SK-N-SH (cell line): ENCODE data around the gene CALCOCO1. TPM values are rescaled to one million over a fixed set of nuclear protein-coding genes. Genes with fewer than 3 reads are reported as not detected.

Experiments
- CTCF ChIA-PET: fragments of 300-600, 350-600 bp; formaldehyde crosslinking; extraction: SDS; loops from one replicate; lab custom pipeline; 2021; lab: Yijun Ruan, JAX
- POLR2A ChIA-PET: fragments of 350-600 bp; sonication (Branson Sonifier 250); formaldehyde crosslinking; extraction: SDS; loops from one replicate; lab custom pipeline; 2020; ENCODE audit warnings: antibody characterized with exemption, inconsistent platforms; lab: Yijun Ruan, JAX
- DNase-seq: peaks from one replicate; pipeline ENCODE4 v3.0.0; 2012
- H2AFZ ChIP-seq: fragments of 200-600 bp; sonication (generic); 2 replicates; pipeline ENCODE4 v1.8.1; 2016; ENCODE audit warnings: antibody characterized with exemption, mild to moderate bottlenecking, low read depth
- H3F3A ChIP-seq: fragments of 200-600 bp; sonication (generic); replicated peaks from 2 replicates; pipeline ENCODE3; 2016; ENCODE audit warnings: antibody characterized with exemption, mild to moderate bottlenecking; ENCODE audit not compliant: insufficient read depth
- H3K27ac ChIP-seq, 2 experiments: fragments of 200-500 bp in 1 of 2; fragments of 200-600 bp in 1 of 2; sonication (Bioruptor generic) in 1 of 2; sonication (generic), shearing (Covaris generic) in 1 of 2; 2 replicates each; pipeline versions ENCODE4 v1.5.1 to v1.6.1; 2014 to 2016; ENCODE audit warnings: low read depth in 2 of 2, inconsistent platforms in 1 of 2, low read length in 1 of 2, mild to moderate bottlenecking in 1 of 2, mixed read lengths in 1 of 2
- H3K27me3 ChIP-seq: fragments of 200-600 bp; sonication (generic), shearing (Covaris generic); 2 replicates; pipeline ENCODE4 v1.6.1; 2016; ENCODE audit warnings: mixed run types; ENCODE audit not compliant: insufficient read depth
- H3K36me3 ChIP-seq, 2 experiments: fragments of 200-500 bp in 1 of 2; fragments of 200-600 bp in 1 of 2; sonication (Bioruptor generic) in 1 of 2; sonication (generic) in 1 of 2; replicated peaks in 1 of 2; 2 replicates each; pipeline versions ENCODE3 to v1.5.1; 2014 to 2016; ENCODE audit warnings: low read length in 1 of 2, mild to moderate bottlenecking in 1 of 2; ENCODE audit not compliant: insufficient read depth in 2 of 2, control insufficient read depth in 1 of 2
- H3K4me1 ChIP-seq, 2 experiments: fragments of 200-500 bp in 1 of 2; fragments of 200-600 bp in 1 of 2; sonication (Bioruptor generic) in 1 of 2; sonication (generic), shearing (Covaris generic) in 1 of 2; 2 replicates each; pipeline versions ENCODE4 v1.5.1 to v1.6.1; 2014 to 2016; ENCODE audit warnings: low read depth in 1 of 2, low read length in 1 of 2, mixed run types in 1 of 2; ENCODE audit not compliant: insufficient read depth in 2 of 2, control insufficient read depth in 1 of 2
- H3K4me2 ChIP-seq: fragments of 200-600 bp; sonication (generic), shearing (Covaris generic); 2 replicates; pipeline ENCODE4 v1.6.1; 2017; ENCODE audit warnings: mixed run types
- H3K4me3 ChIP-seq, 2 experiments: fragments of 200-500 bp in 1 of 2; fragments of 200-600 bp in 1 of 2; sonication (Bioruptor generic) in 1 of 2; sonication (generic), shearing (Covaris generic) in 1 of 2; 2 replicates each; pipeline versions ENCODE4 v1.5.1 to v1.8.1; 2014 to 2016; ENCODE audit warnings: low read depth in 2 of 2, inconsistent platforms in 1 of 2, low read length in 1 of 2, mild to moderate bottlenecking in 1 of 2, mixed read lengths in 1 of 2, moderate library complexity in 1 of 2
- H3K79me2 ChIP-seq: fragments of 200-600 bp; sonication (generic); 2 replicates; pipeline ENCODE4 v1.8.1; 2017; ENCODE audit warnings: mild to moderate bottlenecking; ENCODE audit not compliant: insufficient read depth
- H3K9ac ChIP-seq: fragments of 200-600 bp; sonication (generic); 2 replicates; pipeline ENCODE4 v1.6.1; 2017; ENCODE audit warnings: mixed run types
- H3K9me2 ChIP-seq: fragments of 200-600 bp; sonication (generic); 2 replicates; pipeline ENCODE4 v1.6.1; 2017; ENCODE audit warnings: mixed run types
- H3K9me3 ChIP-seq: fragments of 200-600 bp; sonication (generic); 2 replicates; pipeline ENCODE4 v1.6.1; 2017; ENCODE audit warnings: mixed run types, mild to moderate bottlenecking, moderate library complexity
- H4K20me1 ChIP-seq: fragments of 200-600 bp; sonication (generic); 2 replicates; pipeline ENCODE4 v1.6.1; 2017; ENCODE audit warnings: mild to moderate bottlenecking, mixed run types; ENCODE audit not compliant: insufficient read depth
- EZH2phosphoT487 ChIP-seq: fragments of 200-600 bp; sonication (generic); IDR thresholded peaks from 2 replicates; pipeline ENCODE4 v1.6.1; 2017; ENCODE audit warnings: low read depth, mixed run types, mild to moderate bottlenecking, antibody characterized with exemption, moderate library complexity, borderline replicate concordance
- GABPA ChIP-seq: IDR thresholded peaks from 2 replicates; pipeline ENCODE4 v1.4.0; 2012; ENCODE audit warnings: low read depth, mild to moderate bottlenecking
- MEF2A ChIP-seq: IDR thresholded peaks from 2 replicates; pipeline ENCODE4 v1.4.0; 2012; ENCODE audit warnings: low read depth, borderline replicate concordance
- NFIC ChIP-seq: IDR thresholded peaks from 2 replicates; pipeline ENCODE4 v1.4.0; 2012; ENCODE audit warnings: borderline replicate concordance
- NRF1 ChIP-seq: IDR thresholded peaks from 2 replicates; pipeline ENCODE4 v1.6.1; 2012; ENCODE audit warnings: low read depth, mild to moderate bottlenecking, low read length
- RCOR1 ChIP-seq: fragments of 150-350 bp; IDR thresholded peaks from 2 replicates; pipeline ENCODE4 v1.6.1; 2017; ENCODE audit warnings: antibody characterized with exemption, low read length
- SIN3A ChIP-seq: IDR thresholded peaks from 2 replicates; pipeline ENCODE4 v1.6.1; 2012; ENCODE audit warnings: low read depth, mild to moderate bottlenecking, low read length, moderate library complexity, borderline replicate concordance
- TAF1 ChIP-seq: IDR thresholded peaks from 2 replicates; pipeline ENCODE4 v1.6.1; 2012; ENCODE audit warnings: low read depth, mild to moderate bottlenecking, low read length, moderate library complexity, borderline replicate concordance
- TCF12 ChIP-seq: IDR thresholded peaks from 2 replicates; pipeline ENCODE4 v1.4.0; 2012
- WGBS: methylation state at CpG from one replicate; pipeline ENCODE4 v1.1.6; 2017; ENCODE audit warnings: low lambda C conversion rate; 5-methylcytosine and 5-hydroxymethylcytosine counted together
- polyA plus RNA-seq, 3 experiments: library from polyadenylated mRNA; depleted of rRNA; stranded (reverse); fragments of >200 nt; gene quantifications; 2 replicates each; pipeline ENCODE4 v1.2.3, GENCODE V29; 2012
- TF ChIP-seq, protein P1 (sequence below): fragments of 200-600 bp; sonication (generic); IDR thresholded peaks from 2 replicates; pipeline ENCODE4 v1.6.1; 2017; ENCODE audit warnings: antibody characterized with exemption, mild to moderate bottlenecking, moderate library complexity
- TF ChIP-seq, protein P2 (sequence below): IDR thresholded peaks from 2 replicates; pipeline ENCODE4; 2012
- TF ChIP-seq, protein P3 (sequence below): IDR thresholded peaks from 2 replicates; pipeline ENCODE4 v1.6.1; 2012; ENCODE audit warnings: mild to moderate bottlenecking, low read depth, low read length, moderate library complexity
- TF ChIP-seq, protein P4 (sequence below): fragments of 150-350 bp; IDR thresholded peaks from 2 replicates; pipeline ENCODE4 v1.6.1; 2017; ENCODE audit warnings: antibody characterized with exemption, low read length, low read depth, borderline replicate concordance

Gene CALCOCO1
- polyA plus RNA-seq, 1 of the 3 experiments (the other 2 are of a cell fraction): 72.1 TPM

DNA sequence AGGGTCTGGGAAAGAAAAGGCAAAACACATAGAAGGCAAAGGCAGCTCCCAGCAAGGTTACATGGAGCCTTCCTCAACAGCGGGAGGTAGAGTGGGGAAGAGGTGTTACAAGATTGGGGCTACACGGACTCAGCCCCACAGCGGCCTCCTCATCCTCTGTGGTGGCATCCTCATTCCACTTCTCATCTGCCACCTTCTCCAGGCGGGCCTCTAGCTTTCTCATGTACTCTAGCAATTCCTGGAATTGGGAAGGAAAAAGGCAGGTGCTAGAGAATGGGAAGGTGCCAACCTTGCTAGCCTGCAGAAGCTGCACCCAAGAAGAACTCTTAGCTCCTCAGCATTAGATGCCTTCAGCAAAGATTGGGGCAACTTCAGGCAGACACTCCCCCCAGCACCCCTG lies 13.2 kb downstream of the CALCOCO1 start (continued):
- no peak for TF ChIP-seq RCOR1

DNA sequence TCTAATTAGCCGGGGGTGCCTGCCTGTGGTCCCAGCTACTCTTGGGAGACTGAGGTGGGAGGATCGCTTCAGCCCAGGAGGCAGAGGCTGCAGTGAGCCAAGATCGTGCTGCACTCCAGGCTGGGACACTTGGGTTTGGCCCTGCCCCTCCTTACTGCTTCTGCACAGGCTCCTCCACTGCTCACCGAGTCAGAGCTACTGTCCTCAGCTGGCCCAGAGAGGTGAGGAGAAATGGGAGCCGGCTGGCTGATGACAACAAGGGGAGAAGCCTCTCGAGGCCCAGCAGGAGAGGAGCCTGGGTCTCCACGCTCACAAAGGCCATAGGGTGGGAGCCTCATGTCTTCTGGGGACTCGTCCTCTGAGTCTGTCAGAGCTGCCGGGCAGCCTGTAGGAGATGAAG lies 13.7 kb downstream of the CALCOCO1 start:
- POLR2A ChIA-PET: no interaction called here
- H3K79me2 ChIP-seq: no peaks in the 10 kb centered on the region
- CTCF ChIA-PET: interaction anchor here (0.7 to 5.3 kb wide), 6 partner anchors 11 to 501 kb away, joined by 3 to 37 read pairs (median 14); no protein-coding TSS in a partner anchor

DNA sequence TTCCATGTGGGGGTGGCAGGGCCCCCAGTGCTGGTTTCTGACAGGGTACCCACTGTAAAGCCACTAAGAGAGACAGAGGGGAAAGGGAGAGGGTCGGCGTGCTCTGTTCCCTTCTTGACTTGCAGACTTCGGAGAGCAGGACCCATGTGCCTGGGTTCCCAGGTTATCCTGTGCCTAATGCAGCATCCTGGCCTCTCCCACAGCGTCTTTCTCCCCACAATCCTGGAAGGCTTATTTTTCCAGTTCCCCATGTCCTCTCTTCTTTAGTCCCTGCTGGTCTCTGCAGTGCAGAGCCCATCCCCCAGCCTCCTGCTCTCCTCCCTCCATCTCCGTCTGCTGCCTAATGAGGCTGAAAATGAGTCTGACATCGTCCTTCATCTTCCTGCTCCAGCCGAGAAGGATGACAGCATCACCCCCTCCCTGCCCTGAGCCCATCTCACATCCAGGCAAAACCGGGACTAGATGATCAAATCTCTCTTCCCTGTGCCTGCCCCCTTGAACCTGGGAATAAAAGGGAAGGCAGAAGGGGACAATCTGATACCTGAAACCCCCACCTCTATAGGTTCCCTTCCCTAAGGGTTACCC lies 15.1 kb downstream of the CALCOCO1 start:
- no peak overlapping the region for H2AFZ ChIP-seq

More for the DNA sequence above, 13.7 kb downstream of the CALCOCO1 start:
- TF ChIP-seq TCF12 (no peak), NRF1 (no peak), RCOR1 (no peak), SIN3A (no peak)
- TF ChIP-seq, protein P1, sequence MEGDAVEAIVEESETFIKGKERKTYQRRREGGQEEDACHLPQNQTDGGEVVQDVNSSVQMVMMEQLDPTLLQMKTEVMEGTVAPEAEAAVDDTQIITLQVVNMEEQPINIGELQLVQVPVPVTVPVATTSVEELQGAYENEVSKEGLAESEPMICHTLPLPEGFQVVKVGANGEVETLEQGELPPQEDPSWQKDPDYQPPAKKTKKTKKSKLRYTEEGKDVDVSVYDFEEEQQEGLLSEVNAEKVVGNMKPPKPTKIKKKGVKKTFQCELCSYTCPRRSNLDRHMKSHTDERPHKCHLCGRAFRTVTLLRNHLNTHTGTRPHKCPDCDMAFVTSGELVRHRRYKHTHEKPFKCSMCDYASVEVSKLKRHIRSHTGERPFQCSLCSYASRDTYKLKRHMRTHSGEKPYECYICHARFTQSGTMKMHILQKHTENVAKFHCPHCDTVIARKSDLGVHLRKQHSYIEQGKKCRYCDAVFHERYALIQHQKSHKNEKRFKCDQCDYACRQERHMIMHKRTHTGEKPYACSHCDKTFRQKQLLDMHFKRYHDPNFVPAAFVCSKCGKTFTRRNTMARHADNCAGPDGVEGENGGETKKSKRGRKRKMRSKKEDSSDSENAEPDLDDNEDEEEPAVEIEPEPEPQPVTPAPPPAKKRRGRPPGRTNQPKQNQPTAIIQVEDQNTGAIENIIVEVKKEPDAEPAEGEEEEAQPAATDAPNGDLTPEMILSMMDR: no peak
- TF ChIP-seq, protein P2, sequence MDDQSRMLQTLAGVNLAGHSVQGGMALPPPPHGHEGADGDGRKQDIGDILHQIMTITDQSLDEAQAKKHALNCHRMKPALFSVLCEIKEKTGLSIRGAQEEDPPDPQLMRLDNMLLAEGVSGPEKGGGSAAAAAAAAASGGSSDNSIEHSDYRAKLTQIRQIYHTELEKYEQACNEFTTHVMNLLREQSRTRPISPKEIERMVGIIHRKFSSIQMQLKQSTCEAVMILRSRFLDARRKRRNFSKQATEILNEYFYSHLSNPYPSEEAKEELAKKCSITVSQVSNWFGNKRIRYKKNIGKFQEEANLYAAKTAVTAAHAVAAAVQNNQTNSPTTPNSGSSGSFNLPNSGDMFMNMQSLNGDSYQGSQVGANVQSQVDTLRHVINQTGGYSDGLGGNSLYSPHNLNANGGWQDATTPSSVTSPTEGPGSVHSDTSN: no peak
- H2AFZ ChIP-seq: no peak overlapping the region
- peaks cover 3 to 19% of the 10 kb centered on the region in 2 experiments for H3K36me3 ChIP-seq
- H3K9me3 ChIP-seq: no peaks in the 10 kb centered on the region
- no peak overlapping the region for H3K4me2 ChIP-seq
- DNase-seq: no peak
- H3K27me3 ChIP-seq: peaks cover 5% of the 10 kb centered on the region
- H4K20me1 ChIP-seq: no peaks in the 10 kb centered on the region
- H3F3A ChIP-seq: no peaks in the 10 kb centered on the region
- H3K9me2 ChIP-seq: no peaks in the 10 kb centered on the region
- no peak overlapping the region for H3K9ac ChIP-seq
- no peak overlapping the region for H3K27ac ChIP-seq
- WGBS: 91% methylated on average over 4 of the region's 9 CpGs
- H3K4me3 ChIP-seq: no peak overlapping the region
- H3K4me1 ChIP-seq: no peaks in the 10 kb centered on the region

More for the DNA sequence above, 15.1 kb downstream of the CALCOCO1 start:
- Histone ChIP-seq H3K9me2 (no peaks in the 10 kb centered on the region), H4K20me1 (no peaks in the 10 kb centered on the region), H3F3A (no peaks in the 10 kb centered on the region), H3K4me2 (no peak overlapping the region), H3K27ac (no peak overlapping the region), H3K4me3 (no peak overlapping the region), H3K4me1 (no peaks in the 10 kb centered on the region), H3K36me3 (peaks cover 0 to 19% of the 10 kb centered on the region in 2 experiments), H3K9me3 (no peaks in the 10 kb centered on the region), H3K79me2 (no peaks in the 10 kb centered on the region), H3K9ac (no peak overlapping the region), H3K27me3 (peaks cover 16% of the 10 kb centered on the region)
- 78% methylated on average over 6 of the region's 8 CpGs for WGBS
- no peak for DNase-seq
- POLR2A ChIA-PET: no interaction called here
- CTCF ChIA-PET: no interaction called here
- no peak for TF ChIP-seq RCOR1
- TF ChIP-seq TAF1: no peak
- no peak for TF ChIP-seq GABPA
- no peak for TF ChIP-seq NFIC
- TF ChIP-seq, protein P3, sequence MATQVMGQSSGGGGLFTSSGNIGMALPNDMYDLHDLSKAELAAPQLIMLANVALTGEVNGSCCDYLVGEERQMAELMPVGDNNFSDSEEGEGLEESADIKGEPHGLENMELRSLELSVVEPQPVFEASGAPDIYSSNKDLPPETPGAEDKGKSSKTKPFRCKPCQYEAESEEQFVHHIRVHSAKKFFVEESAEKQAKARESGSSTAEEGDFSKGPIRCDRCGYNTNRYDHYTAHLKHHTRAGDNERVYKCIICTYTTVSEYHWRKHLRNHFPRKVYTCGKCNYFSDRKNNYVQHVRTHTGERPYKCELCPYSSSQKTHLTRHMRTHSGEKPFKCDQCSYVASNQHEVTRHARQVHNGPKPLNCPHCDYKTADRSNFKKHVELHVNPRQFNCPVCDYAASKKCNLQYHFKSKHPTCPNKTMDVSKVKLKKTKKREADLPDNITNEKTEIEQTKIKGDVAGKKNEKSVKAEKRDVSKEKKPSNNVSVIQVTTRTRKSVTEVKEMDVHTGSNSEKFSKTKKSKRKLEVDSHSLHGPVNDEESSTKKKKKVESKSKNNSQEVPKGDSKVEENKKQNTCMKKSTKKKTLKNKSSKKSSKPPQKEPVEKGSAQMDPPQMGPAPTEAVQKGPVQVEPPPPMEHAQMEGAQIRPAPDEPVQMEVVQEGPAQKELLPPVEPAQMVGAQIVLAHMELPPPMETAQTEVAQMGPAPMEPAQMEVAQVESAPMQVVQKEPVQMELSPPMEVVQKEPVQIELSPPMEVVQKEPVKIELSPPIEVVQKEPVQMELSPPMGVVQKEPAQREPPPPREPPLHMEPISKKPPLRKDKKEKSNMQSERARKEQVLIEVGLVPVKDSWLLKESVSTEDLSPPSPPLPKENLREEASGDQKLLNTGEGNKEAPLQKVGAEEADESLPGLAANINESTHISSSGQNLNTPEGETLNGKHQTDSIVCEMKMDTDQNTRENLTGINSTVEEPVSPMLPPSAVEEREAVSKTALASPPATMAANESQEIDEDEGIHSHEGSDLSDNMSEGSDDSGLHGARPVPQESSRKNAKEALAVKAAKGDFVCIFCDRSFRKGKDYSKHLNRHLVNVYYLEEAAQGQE: no peak
- no peak for TF ChIP-seq MEF2A
- TF ChIP-seq, protein P4, sequence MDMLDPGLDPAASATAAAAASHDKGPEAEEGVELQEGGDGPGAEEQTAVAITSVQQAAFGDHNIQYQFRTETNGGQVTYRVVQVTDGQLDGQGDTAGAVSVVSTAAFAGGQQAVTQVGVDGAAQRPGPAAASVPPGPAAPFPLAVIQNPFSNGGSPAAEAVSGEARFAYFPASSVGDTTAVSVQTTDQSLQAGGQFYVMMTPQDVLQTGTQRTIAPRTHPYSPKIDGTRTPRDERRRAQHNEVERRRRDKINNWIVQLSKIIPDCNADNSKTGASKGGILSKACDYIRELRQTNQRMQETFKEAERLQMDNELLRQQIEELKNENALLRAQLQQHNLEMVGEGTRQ: no peak
- TF ChIP-seq, protein P2: no peak
- no peak for TF ChIP-seq EZH2phosphoT487
